AG09309 (cell line): ENCODE data around the gene SLC13A4.
A peak's percentile ranks its signal among the peaks of the same experiment; 100 is the strongest.
"Not testable (repeated sequence)": the region's sequence is repeated elsewhere in the genome, so short reads cannot be mapped to it uniquely, and the experiment has no call there.

Experiments used
- DNase-seq: peaks from one replicate; pipeline ENCODE4 v3.0.0-alpha.2; 2010; ENCODE audit warnings: low read depth
- H3K4me3 ChIP-seq: 2 replicates; pipeline ENCODE4 v1.5.1; 2011; ENCODE audit warnings: mild to moderate bottlenecking, low read depth, low read length, moderate library complexity; ENCODE audit not compliant: control insufficient read depth
- CTCF ChIP-seq: IDR thresholded peaks from 2 replicates; pipeline ENCODE4 v1.5.1; 2011; ENCODE audit warnings: mild to moderate bottlenecking, low read depth, low read length, inconsistent platforms; ENCODE audit not compliant: insufficient read depth, control insufficient read depth; ENCODE audit errors: missing control alignments

The SLC13A4 gene

GRCh38 chr7:135647755-135648154 lies 80.2 kb downstream of the SLC13A4 start:
- no peak for TF ChIP-seq CTCF
- DNase-seq: no peak
- no peak overlapping the region for H3K4me3 ChIP-seq

- peak; percentile 70 for TF ChIP-seq CTCF
- no peak for DNase-seq
- no peak overlapping the region for H3K4me3 ChIP-seq
These were observed 82.6 kb downstream of the SLC13A4 start for GRCh38 chr7:135645296-135645904.

GRCh38 chr7:135644729-135645128 lies 83.3 kb downstream of the SLC13A4 start:
- no peak for TF ChIP-seq CTCF
- DNase-seq: no peak
- no peak overlapping the region for H3K4me3 ChIP-seq

GRCh38 chr7:135644154-135644553 lies 83.8 kb downstream of the SLC13A4 start:
- H3K4me3 ChIP-seq: no peak overlapping the region
- TF ChIP-seq CTCF: no peak
- no peak for DNase-seq

GRCh38 chr7:135639690-135640089 lies 88.3 kb downstream of the SLC13A4 start:
- DNase-seq, H3K4me3 ChIP-seq: not testable (repeated sequence)

GRCh38 chr7:135634191-135634878 lies 93.7 kb downstream of the SLC13A4 start:
- no peak overlapping the region for H3K4me3 ChIP-seq
- TF ChIP-seq CTCF: no peak
- DNase-seq: no peak
